Activated naive CD4-positive, alpha-beta T cell treated with anti-CD3 and anti-CD28 coated beads, Interleukin-2, amount 50 U/mL, for 72 hours (primary cell): ENCODE data around the gene WDR49. TPM values are rescaled to one million over a fixed set of nuclear protein-coding genes. Genes with fewer than 3 reads are reported as not detected.
"Not testable (repeated sequence)": the region's sequence is repeated elsewhere in the genome, so short reads cannot be mapped to it uniquely, and the experiment has no call there.

Experiments used
- ATAC-seq, 2 donors: fragments of 150-1000 bp; cut with Tn5 transposase; 2 replicates each; pipeline ENCODE4 v1.10.0; 2021; ENCODE audit warnings: mild to moderate bottlenecking in 2 of 2, moderate library complexity in 2 of 2
- DNase-seq, 2 donors: peaks; one replicate each; pipeline ENCODE4 v3.0.0; 2021 to 2022; ENCODE audit warnings: low spot score in 2 of 2
- H3K27ac Mint-ChIP-seq, 2 donors: one replicate each; pipeline ENCODE4 v1.8.0; 2022; ENCODE audit warnings: mild to moderate bottlenecking in 2 of 2, mixed read lengths in 2 of 2
- H3K36me3 Mint-ChIP-seq, 2 donors: one replicate each; pipeline ENCODE4 v1.8.0; 2022; ENCODE audit warnings: mixed read lengths in 2 of 2
- H3K9me3 Mint-ChIP-seq, 2 donors: one replicate each; pipeline ENCODE4 v1.8.0; 2022; ENCODE audit warnings: mixed read lengths in 2 of 2
- total RNA-seq, 2 donors: library from RNA; stranded (reverse); gene quantifications; one replicate each; pipeline ENCODE4 v1.2.3, GENCODE V29; 2022

WDR49 gene
- total RNA-seq, 2 donors from 2014 or later = 0.18 to 1.1 TPM

- ATAC-seq (no peak), DNase-seq (no peak)
- no peaks in the 10 kb centered on the region for H3K9me3 Mint-ChIP-seq
- no peaks in the 10 kb centered on the region for H3K36me3 Mint-ChIP-seq
- H3K27ac Mint-ChIP-seq = no peak overlapping the region
Measured at GRCh38 chr3:167651826-167652225, 1.9 kb downstream of the WDR49 start.

GRCh38 chr3:167650459-167650858, 3.3 kb downstream of the WDR49 start:
- H3K36me3 Mint-ChIP-seq = peaks cover 0 to 3% of the 10 kb centered on the region in 2 donors
- ATAC-seq = no peak

GRCh38 chr3:167649746-167650145, 4.0 kb downstream of the WDR49 start:
- no peak for DNase-seq
- peaks cover 0 to 6% of the 10 kb centered on the region in 2 donors for H3K9me3 Mint-ChIP-seq
- no peak for ATAC-seq
- H3K36me3 Mint-ChIP-seq = peaks cover 0 to 4% of the 10 kb centered on the region in 2 donors
- H3K27ac Mint-ChIP-seq = no peak overlapping the region

More at GRCh38 chr3:167650459-167650858, 3.3 kb downstream of the WDR49 start:
- peaks cover 0 to 5% of the 10 kb centered on the region in 2 donors for H3K9me3 Mint-ChIP-seq
- no peak overlapping the region for H3K27ac Mint-ChIP-seq
- no peak for DNase-seq

GRCh38 chr3:167644611-167645010, 9.1 kb downstream of the WDR49 start:
- Mint-ChIP-seq H3K27ac (no peak overlapping the region), H3K36me3 (peaks cover 0 to 4% of the 10 kb centered on the region in 2 donors), H3K9me3 (peaks cover 0 to 6% of the 10 kb centered on the region in 2 donors)
- no peak for ATAC-seq
- no peak for DNase-seq

- DNase-seq (no peak), ATAC-seq (no peak)
- no peaks in the 10 kb centered on the region for H3K9me3 Mint-ChIP-seq
Measured at GRCh38 chr3:167631471-167631870, 22.3 kb downstream of the WDR49 start.

GRCh38 chr3:167626490-167626889, 27.3 kb downstream of the WDR49 start:
- Mint-ChIP-seq H3K36me3 (no peaks in the 10 kb centered on the region), H3K27ac (no peak overlapping the region), H3K9me3 (no peaks in the 10 kb centered on the region)
- ATAC-seq = no peak
- no peak for DNase-seq

More at GRCh38 chr3:167631471-167631870, 22.3 kb downstream of the WDR49 start:
- H3K36me3 Mint-ChIP-seq = no peaks in the 10 kb centered on the region
- H3K27ac Mint-ChIP-seq = no peak overlapping the region

GRCh38 chr3:167615030-167615429, 38.7 kb downstream of the WDR49 start:
- ATAC-seq (no peak), DNase-seq (no peak)
- H3K9me3 Mint-ChIP-seq = no peaks in the 10 kb centered on the region
- H3K36me3 Mint-ChIP-seq = no peaks in the 10 kb centered on the region
- no peak overlapping the region for H3K27ac Mint-ChIP-seq

GRCh38 chr3:167614196-167614595, 39.5 kb downstream of the WDR49 start:
- not testable (repeated sequence) for H3K36me3 Mint-ChIP-seq, H3K27ac Mint-ChIP-seq, H3K9me3 Mint-ChIP-seq, ATAC-seq, DNase-seq

GRCh38 chr3:167611718-167612117, 42.0 kb downstream of the WDR49 start:
- DNase-seq = no peak
- no peak overlapping the region for H3K27ac Mint-ChIP-seq
- no peaks in the 10 kb centered on the region for H3K9me3 Mint-ChIP-seq

GRCh38 chr3:167609156-167609555, 44.6 kb downstream of the WDR49 start:
- no peak for ATAC-seq
- Mint-ChIP-seq H3K36me3 (no peaks in the 10 kb centered on the region), H3K9me3 (no peaks in the 10 kb centered on the region), H3K27ac (no peak overlapping the region)
- DNase-seq = no peak

More at GRCh38 chr3:167611718-167612117, 42.0 kb downstream of the WDR49 start:
- no peak for ATAC-seq
- H3K36me3 Mint-ChIP-seq = no peaks in the 10 kb centered on the region

- no peak for ATAC-seq
- Mint-ChIP-seq H3K9me3 (no peaks in the 10 kb centered on the region), H3K27ac (no peak overlapping the region), H3K36me3 (no peaks in the 10 kb centered on the region)
- DNase-seq = no peak
Measured at GRCh38 chr3:167606836-167607235, 46.9 kb downstream of the WDR49 start.

GRCh38 chr3:167605871-167606270, 47.9 kb downstream of the WDR49 start:
- Mint-ChIP-seq H3K27ac (no peak overlapping the region), H3K36me3 (no peaks in the 10 kb centered on the region), H3K9me3 (no peaks in the 10 kb centered on the region)
- DNase-seq (no peak), ATAC-seq (no peak)

- ATAC-seq = no peak
- no peak overlapping the region for H3K27ac Mint-ChIP-seq
- H3K9me3 Mint-ChIP-seq = no peaks in the 10 kb centered on the region
- H3K36me3 Mint-ChIP-seq = no peaks in the 10 kb centered on the region
- DNase-seq = no peak
Measured at GRCh38 chr3:167602041-167602440, 51.7 kb downstream of the WDR49 start.

- no peak for DNase-seq
- peaks cover 9% of the 10 kb centered on the region in 2 donors for H3K9me3 Mint-ChIP-seq
- H3K27ac Mint-ChIP-seq = no peak overlapping the region
- no peaks in the 10 kb centered on the region for H3K36me3 Mint-ChIP-seq
- ATAC-seq = no peak
Measured at GRCh38 chr3:167587651-167588050, 66.1 kb downstream of the WDR49 start.

GRCh38 chr3:167575000-167575600, 78.6 kb downstream of the WDR49 start:
- Mint-ChIP-seq H3K9me3 (no peaks in the 10 kb centered on the region), H3K27ac (no peak overlapping the region), H3K36me3 (no peaks in the 10 kb centered on the region)
- ATAC-seq (no peak), DNase-seq (no peak)

GRCh38 chr3:167572991-167573390, 80.8 kb downstream of the WDR49 start:
- no peaks in the 10 kb centered on the region for H3K9me3 Mint-ChIP-seq
- ATAC-seq = no peak
- H3K36me3 Mint-ChIP-seq = no peaks in the 10 kb centered on the region
- DNase-seq = no peak
- H3K27ac Mint-ChIP-seq = no peak overlapping the region

- Mint-ChIP-seq H3K36me3 (no peaks in the 10 kb centered on the region), H3K27ac (no peak overlapping the region), H3K9me3 (no peaks in the 10 kb centered on the region)
- no peak for DNase-seq
- no peak for ATAC-seq
Measured at GRCh38 chr3:167568634-167569033, 85.1 kb downstream of the WDR49 start.

- H3K9me3 Mint-ChIP-seq = no peaks in the 10 kb centered on the region
- ATAC-seq = no peak
Measured at GRCh38 chr3:167565489-167565888, 88.3 kb downstream of the WDR49 start.

More at GRCh38 chr3:167565489-167565888, 88.3 kb downstream of the WDR49 start:
- no peak for DNase-seq
- Mint-ChIP-seq H3K36me3 (no peaks in the 10 kb centered on the region), H3K27ac (no peak overlapping the region)
